ENCODE measurements around the gene ZSCAN12. TPM values are rescaled to one million over a fixed set of nuclear protein-coding genes. Genes with fewer than 3 reads are reported as not detected.

The ZSCAN12 gene
- total and polyA plus RNA-seq, 2 of the 13 experiments (the other 11 are each of a cell fraction or from before 2014, with no cell fraction given) = 2.8 to 8.9 TPM

GRCh38 chr6:28335564-28336283, 63.8 kb downstream of the ZSCAN12 start, which contains the start of gene ZSCAN31 (continued):
- TF ChIP-seq NR0B2 (CRISPR knock-in tag; IDR thresholded peaks at IDR 0.05) (peak; percentile 75), FLYWCH1 (CRISPR knock-in tag; IDR thresholded peaks at IDR 0.05) (no peak), ZNF468 (CRISPR knock-in tag; IDR thresholded peaks at IDR 0.05) (no peak), ZNF737 (CRISPR knock-in tag; IDR thresholded peaks at IDR 0.05; ENCODE audit: borderline replicate concordance) (no peak), ZNF639 (CRISPR knock-in tag; conservative IDR thresholded peaks at IDR 0.05) (no peak), ZNF24 (IDR thresholded peaks at IDR 0.05) (no peak), ETV6 (CRISPR knock-in tag; conservative IDR thresholded peaks at IDR 0.05) (no peak), ELK4 (CRISPR knock-in tag; IDR thresholded peaks at IDR 0.05; ENCODE audit: borderline replicate concordance) (0 out of 2 replicates have a peak, but pooled peaks have one; percentile 37), CBX1 (IDR thresholded peaks at IDR 0.05; ENCODE audit: low read depth) (no peak), ZSCAN31 (CRISPR knock-in tag; IDR thresholded peaks at IDR 0.05; ENCODE audit: low read depth) (peak; percentile 18; the same call in 1 of the 2 replicates), ZNF33A (CRISPR knock-in tag; IDR thresholded peaks at IDR 0.05; ENCODE audit: borderline replicate concordance) (no peak), ZNF12 (CRISPR knock-in tag; IDR thresholded peaks at IDR 0.05) (0 out of 2 replicates have a peak, but pooled peaks have one; percentile 17), ZBTB7B (CRISPR knock-in tag; IDR thresholded peaks at IDR 0.05) (peak; percentile 97), AHR (CRISPR knock-in tag; IDR thresholded peaks at IDR 0.05) (peak; percentile 30; the same call in 1 of the 2 replicates), ZNF609 (CRISPR knock-in tag; IDR thresholded peaks at IDR 0.05; ENCODE audit: borderline replicate concordance) (peak; percentile 71), ZNF326 (CRISPR knock-in tag; IDR thresholded peaks at IDR 0.05; ENCODE audit: borderline replicate concordance) (no peak), NPAS2 (CRISPR knock-in tag; IDR thresholded peaks at IDR 0.05; ENCODE audit: borderline replicate concordance) (no peak), CREB3 (CRISPR knock-in tag; IDR thresholded peaks at IDR 0.05) (peak; percentile 85; the same call in 1 of the 2 replicates), ZNF160 (CRISPR knock-in tag; IDR thresholded peaks at IDR 0.05) (peak; percentile 66; the same call in 1 of the 2 replicates), GTF2F1 (IDR thresholded peaks at IDR 0.05; ENCODE audit: low read length) (0 out of 2 replicates have a peak, but pooled peaks have one; percentile 21)

Measured in HepG2 (cell line).